Amygdala (tissue), 56 donors: ENCODE measurements around the gene ZBTB45.
A peak's percentile ranks its signal among the peaks of the same experiment; 100 is the strongest.
"Not testable (repeated sequence)": the region's sequence is repeated elsewhere in the genome, so short reads cannot be mapped to it uniquely, and the experiment has no call there.

Experiments used
- DNase-seq, 56 donors: peaks; one replicate each; lab custom pipeline; 2025; lab: John Stamatoyannopoulos, UW

ZBTB45 gene

GRCh38 chr19:58542641-58543372 lies 23.2 kb upstream of the ZBTB45 start:
- not testable (repeated sequence) for DNase-seq

GRCh38 chr19:58539169-58539559 lies 19.6 kb upstream of the ZBTB45 start:
- not testable (repeated sequence) for DNase-seq

GRCh38 chr19:58538257-58539168 lies 18.9 kb upstream of the ZBTB45 start:
- DNase-seq = no peak

- DNase-seq = no peak
These were observed 17.5 kb upstream of the ZBTB45 start for GRCh38 chr19:58536852-58537798.

GRCh38 chr19:58535857-58536256 lies 16.2 kb upstream of the ZBTB45 start:
- no peak for DNase-seq

- no peak for DNase-seq
These were observed 11.6 kb upstream of the ZBTB45 start for GRCh38 chr19:58531034-58531840.

- no peak for DNase-seq
These were observed 9.8 kb upstream of the ZBTB45 start for GRCh38 chr19:58529405-58529804.

- no peak for DNase-seq
These were observed 3.1 kb upstream of the ZBTB45 start for GRCh38 chr19:58522709-58523108.

GRCh38 chr19:58521651-58522050 lies 2.0 kb upstream of the ZBTB45 start:
- DNase-seq = no peak

GRCh38 chr19:58520257-58520599 lies 618 bp upstream of the ZBTB45 start:
- DNase-seq = no peak

- peak in 38 of 56 donors; percentile 11 to 69 (median 46) for DNase-seq
These were observed 589 bp downstream of the ZBTB45 start for GRCh38 chr19:58519087-58519354.

GRCh38 chr19:58518256-58519086 lies 1.1 kb downstream of the ZBTB45 start:
- no peak for DNase-seq

- no peak for DNase-seq
These were observed 2.4 kb downstream of the ZBTB45 start for GRCh38 chr19:58516964-58517833.

GRCh38 chr19:58516246-58516836 lies 3.3 kb downstream of the ZBTB45 start:
- DNase-seq = peak in 1 of 56 donors; percentile 10

GRCh38 chr19:58515259-58515658 lies 4.4 kb downstream of the ZBTB45 start:
- no peak for DNase-seq

GRCh38 chr19:58514564-58515022 lies 5.0 kb downstream of the ZBTB45 start:
- no peak for DNase-seq

- DNase-seq = peak in 53 of 56 donors; percentile 10 to 89 (median 65)
These were observed 5.7 kb downstream of the ZBTB45 start for GRCh38 chr19:58513694-58514563.
